ENCODE data around the gene COL27A1. TPM values are rescaled to one million over a fixed set of nuclear protein-coding genes. Genes with fewer than 3 reads are reported as not detected.

Gene COL27A1
- total RNA-seq, 1 donor from 2014 or later, result 9.3 TPM

DNA sequence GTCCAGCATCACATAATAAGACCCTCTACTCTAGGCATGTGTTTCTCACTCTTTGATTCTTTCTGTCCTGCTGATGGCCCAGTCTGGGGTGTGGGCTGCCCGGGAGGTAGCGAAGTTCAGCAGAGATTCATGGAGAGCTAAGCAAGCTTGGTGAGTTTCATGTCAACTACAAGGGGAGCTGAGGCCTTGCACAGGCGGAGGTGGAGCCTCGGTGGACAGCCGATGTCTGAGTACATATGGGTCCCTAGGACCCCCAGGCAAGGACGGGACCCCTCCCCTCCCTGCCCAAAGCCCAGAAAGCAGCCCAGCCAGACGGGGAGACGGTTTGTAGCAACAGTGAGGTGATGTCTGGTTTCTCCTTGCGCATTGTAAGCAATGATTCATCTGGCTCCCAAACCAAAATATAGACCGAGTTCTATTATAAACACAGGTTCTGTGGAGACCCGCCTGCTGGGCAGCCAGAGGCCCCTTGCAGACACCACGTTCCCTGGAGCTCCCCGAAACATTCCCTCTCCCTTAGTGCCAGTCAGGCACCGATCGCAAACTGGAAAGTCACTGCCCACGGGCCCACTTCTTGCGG, 45.5 kb downstream of the COL27A1 start:
- intact Hi-C loops (cut with DNase I), result no loop called here
- no peak for DNase-seq (ENCODE audit: low spot score in 2 of 2)
- no peak overlapping the region for H3K4me3 ChIP-seq
- H3K27me3 ChIP-seq, result no peaks in the 10 kb centered on the region
- H3K27ac ChIP-seq, result peak overlapping the region; percentile 5 to 59
- no peaks in the 10 kb centered on the region for H3K36me3 ChIP-seq
- TF ChIP-seq, protein P1, sequence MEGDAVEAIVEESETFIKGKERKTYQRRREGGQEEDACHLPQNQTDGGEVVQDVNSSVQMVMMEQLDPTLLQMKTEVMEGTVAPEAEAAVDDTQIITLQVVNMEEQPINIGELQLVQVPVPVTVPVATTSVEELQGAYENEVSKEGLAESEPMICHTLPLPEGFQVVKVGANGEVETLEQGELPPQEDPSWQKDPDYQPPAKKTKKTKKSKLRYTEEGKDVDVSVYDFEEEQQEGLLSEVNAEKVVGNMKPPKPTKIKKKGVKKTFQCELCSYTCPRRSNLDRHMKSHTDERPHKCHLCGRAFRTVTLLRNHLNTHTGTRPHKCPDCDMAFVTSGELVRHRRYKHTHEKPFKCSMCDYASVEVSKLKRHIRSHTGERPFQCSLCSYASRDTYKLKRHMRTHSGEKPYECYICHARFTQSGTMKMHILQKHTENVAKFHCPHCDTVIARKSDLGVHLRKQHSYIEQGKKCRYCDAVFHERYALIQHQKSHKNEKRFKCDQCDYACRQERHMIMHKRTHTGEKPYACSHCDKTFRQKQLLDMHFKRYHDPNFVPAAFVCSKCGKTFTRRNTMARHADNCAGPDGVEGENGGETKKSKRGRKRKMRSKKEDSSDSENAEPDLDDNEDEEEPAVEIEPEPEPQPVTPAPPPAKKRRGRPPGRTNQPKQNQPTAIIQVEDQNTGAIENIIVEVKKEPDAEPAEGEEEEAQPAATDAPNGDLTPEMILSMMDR (IDR thresholded peaks at IDR 0.05), result no peak
- H3K4me1 ChIP-seq, result peaks cover 5 to 17% of the 10 kb centered on the region in 2 donors
- no peaks in the 10 kb centered on the region for H3K9me3 ChIP-seq

GRCh38 chr9:114202396-114202795, 47.1 kb downstream of the COL27A1 start:
- TF ChIP-seq, protein P1 (IDR thresholded peaks at IDR 0.05), result no peak
- Histone ChIP-seq H3K4me1 (peaks cover 16 to 33% of the 10 kb centered on the region in 2 donors), H3K27ac (no peak overlapping the region), H3K36me3 (no peaks in the 10 kb centered on the region), H3K4me3 (no peak overlapping the region), H3K9me3 (no peaks in the 10 kb centered on the region), H3K27me3 (no peaks in the 10 kb centered on the region)
- DNase-seq (ENCODE audit: low spot score in 2 of 2), result no peak
- intact Hi-C loops (cut with DNase I), result no loop called here

DNA sequence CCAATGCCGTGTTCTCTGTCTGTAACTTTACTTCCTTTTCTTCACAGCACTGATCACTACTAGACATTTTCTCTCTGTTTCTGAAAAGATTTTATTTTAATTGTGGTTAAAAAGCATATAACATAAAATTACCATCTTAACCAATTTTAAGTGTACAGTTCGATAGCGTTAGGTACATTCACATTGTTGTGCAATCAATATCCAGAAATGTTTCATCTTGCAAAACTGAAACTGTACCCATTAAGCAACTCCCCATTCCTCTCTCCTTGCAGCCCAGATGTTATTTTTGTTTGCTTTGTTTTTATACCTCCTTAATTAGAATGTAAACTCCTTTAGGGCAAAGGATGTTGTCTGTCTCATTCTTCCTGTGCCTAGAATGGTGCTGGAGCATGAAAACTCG, 47.5 kb downstream of the COL27A1 start:
- peaks cover 19 to 37% of the 10 kb centered on the region in 2 donors for H3K4me1 ChIP-seq
- no peaks in the 10 kb centered on the region for H3K27me3 ChIP-seq
- TF ChIP-seq, protein P1 (IDR thresholded peaks at IDR 0.05), result no peak
- no peaks in the 10 kb centered on the region for H3K9me3 ChIP-seq
- H3K36me3 ChIP-seq, result no peaks in the 10 kb centered on the region
- intact Hi-C loops (cut with DNase I), result no loop called here
- no peak overlapping the region for H3K27ac ChIP-seq
- no peak for DNase-seq (ENCODE audit: low spot score in 2 of 2)
- no peak overlapping the region for H3K4me3 ChIP-seq

DNA sequence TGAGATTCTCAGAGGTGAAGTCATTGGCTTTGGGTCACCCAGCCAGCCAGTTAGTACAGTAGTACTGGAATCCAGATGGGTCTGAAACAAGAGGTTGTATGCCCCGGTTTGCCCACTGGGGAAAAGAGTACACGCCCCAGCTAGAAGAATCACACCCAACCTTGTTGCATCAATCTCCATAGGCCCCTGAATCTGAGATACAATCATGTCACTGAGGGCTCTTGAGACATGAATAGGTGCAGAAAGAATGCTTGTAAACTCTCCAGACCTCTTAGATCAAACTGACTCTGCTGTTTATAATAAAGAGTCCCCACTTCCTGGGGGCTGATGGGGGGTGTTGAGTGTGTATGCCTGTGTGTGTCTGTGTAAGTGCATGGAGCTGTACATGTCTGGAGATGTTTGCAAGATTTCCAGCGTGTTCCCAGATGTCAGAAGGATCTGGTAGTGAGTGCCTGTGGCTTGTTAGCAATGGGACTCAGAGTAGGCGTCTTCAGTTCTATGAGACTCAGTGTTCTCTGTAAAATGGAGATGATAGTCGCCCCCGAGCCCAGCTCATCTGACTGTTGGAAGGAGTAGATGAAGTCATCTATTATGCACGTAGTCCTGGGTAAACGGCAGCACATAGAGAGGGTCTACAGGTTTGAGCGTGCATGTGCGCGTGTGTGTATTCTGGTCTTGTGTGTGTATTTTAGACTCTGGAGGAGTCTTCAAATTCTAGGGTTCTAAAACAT, 48.2 kb downstream of the COL27A1 start:
- H3K27me3 ChIP-seq, result no peaks in the 10 kb centered on the region
- intact Hi-C loops (cut with DNase I), result loop anchor here (2.0 kb wide), 2 partner anchors 29 to 47 kb away; no protein-coding TSS in a partner anchor
- H3K36me3 ChIP-seq, result no peaks in the 10 kb centered on the region
- TF ChIP-seq, protein P1 (IDR thresholded peaks at IDR 0.05), result no peak
- peaks cover 19 to 37% of the 10 kb centered on the region in 2 donors for H3K4me1 ChIP-seq
- no peak overlapping the region for H3K27ac ChIP-seq
- no peak for DNase-seq (ENCODE audit: low spot score in 2 of 2)
- no peak overlapping the region for H3K4me3 ChIP-seq
- no peaks in the 10 kb centered on the region for H3K9me3 ChIP-seq

DNA sequence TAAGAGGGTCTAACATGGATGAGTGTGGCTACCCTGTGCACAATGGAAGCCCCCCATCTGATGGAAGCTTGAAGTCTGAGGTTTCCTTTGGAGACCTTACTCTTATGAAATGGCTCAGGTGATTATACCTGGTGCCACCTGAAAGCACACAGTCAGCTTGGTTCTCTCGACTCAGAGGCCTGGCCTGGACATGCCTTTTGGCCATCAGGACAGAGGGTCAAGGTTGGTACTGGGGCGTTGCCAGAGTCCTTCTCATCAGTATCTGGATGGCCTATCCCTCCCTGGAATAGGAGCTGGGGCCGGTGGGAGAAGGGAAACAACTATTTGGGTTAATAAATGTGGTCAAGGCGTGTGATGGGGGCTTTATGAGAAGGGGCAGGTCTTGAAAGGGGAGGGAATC, 48.9 kb downstream of the COL27A1 start:
- Histone ChIP-seq H3K27ac (no peak overlapping the region), H3K4me3 (no peak overlapping the region), H3K9me3 (no peaks in the 10 kb centered on the region), H3K27me3 (no peaks in the 10 kb centered on the region), H3K36me3 (no peaks in the 10 kb centered on the region), H3K4me1 (peaks cover 19 to 37% of the 10 kb centered on the region in 2 donors)
- DNase-seq (ENCODE audit: low spot score in 2 of 2), result no peak
- TF ChIP-seq, protein P1 (IDR thresholded peaks at IDR 0.05), result no peak
- intact Hi-C loops (cut with DNase I), result loop anchor here (2.0 kb wide), 2 partner anchors 29 to 47 kb away; no protein-coding TSS in a partner anchor
